Adrenal gland (tissue), 12 donors: ENCODE data around the gene EXOC6B. TPM values are rescaled to one million over a fixed set of nuclear protein-coding genes. Genes with fewer than 3 reads are reported as not detected.

Experiments used
- DNase-seq, 7 donors: peaks; one replicate each; pipeline ENCODE4 v3.0.0-alpha.2; 2019 to 2020
- H3K27ac ChIP-seq, 5 donors: fragments of 200-600 bp; sonication (generic) in 4 of 5; 1 replicate in 3 of 5; 2 replicates in 2 of 5; pipeline versions ENCODE4 v1.5.1 to v1.8.0; 2016 to 2020; ENCODE audit warnings: mild to moderate bottlenecking in 1 of 5
- H3K27me3 ChIP-seq: fragments of 200-600 bp; 2 replicates; pipeline ENCODE4 v1.8.0; 2021
- H3K36me3 ChIP-seq, 2 donors: fragments of 200-600 bp; replicated peaks in 1 of 2; 1 replicate in 1 of 2; 2 replicates in 1 of 2; pipeline versions ENCODE4 v1.5.1 to v1.8.0; 2018 to 2022
- H3K4me1 ChIP-seq, 2 donors: fragments of 200-600 bp; replicated peaks in 1 of 2; 1 replicate in 1 of 2; 2 replicates in 1 of 2; pipeline versions ENCODE4 v1.5.1 to v1.8.0; 2018 to 2021
- H3K4me3 ChIP-seq, 4 donors: fragments of 200-600 bp; sonication (generic) in 3 of 4; one replicate each; pipeline ENCODE4 v1.5.1; 2016 to 2018
- H3K9me3 ChIP-seq, 3 donors: fragments of 200-600 bp; sonication (generic) in 1 of 3; replicated peaks in 1 of 3; 1 replicate in 2 of 3; 2 replicates in 1 of 3; pipeline versions ENCODE4 v1.5.1 to v1.8.0; 2016 to 2021
- CTCF ChIP-seq, 6 experiments: fragments of 450-650 bp in 4 of 6; fragments of 200-600 bp in 2 of 6; sonication (generic) in 1 of 6; IDR thresholded peaks; 1 replicate in 5 of 6; 2 replicates in 1 of 6; pipeline versions ENCODE4 v1.5.1 to v1.8.0; 2016 to 2021; ENCODE audit warnings: antibody characterized with exemption in 6 of 6, mild to moderate bottlenecking in 2 of 6, moderate library complexity in 1 of 6
- POLR2A ChIP-seq, 2 donors: fragments of 450-650 bp; IDR thresholded peaks; one replicate each; pipeline ENCODE4 v1.6.1; 2017; ENCODE audit warnings: antibody characterized with exemption in 2 of 2, mild to moderate bottlenecking in 2 of 2, moderate library complexity in 1 of 2
- WGBS, 4 donors: extraction: QIAGEN DNeasy Blood & Tissue Kit in 2 of 4; methylation state at CpG; one replicate each; pipeline versions ENCODE4 v1.1.5 to v1.1.7; 2013 to 2017; 5-methylcytosine and 5-hydroxymethylcytosine counted together
- intact Hi-C, 2 donors: fragments of 100-400 bp; cut with DNase I; formaldehyde crosslinking; loops; one replicate each; pipeline versions ENCODE4 v1.14.1 to v1.15.0; 2022 to 2023
- polyA plus RNA-seq, 3 donors: library from polyadenylated mRNA; stranded (reverse); fragments of 200-250 nt in 2 of 3; fragments of 350-450 nt in 1 of 3; fragmentation: Illumina TruSeq in 1 of 3; extraction: RNeasy Lipid Tissue Mini Kit (QIAGEN cat#74804) in 1 of 3; gene quantifications; one replicate each; pipeline ENCODE4 v1.2.3, GENCODE V29; 2013 to 2014
- total RNA-seq, 9 donors: library from RNA; depleted of rRNA in 4 of 9; stranded (reverse); fragments of >200 nt in 4 of 9; fragments of 120-200 nt in 1 of 9; fragmentation: NEBNext Ultra II Directional in 1 of 9; extraction: Animal tissue kit (Norgen Biotek cat#: 25700) in 1 of 9; gene quantifications; one replicate each; pipeline versions ENCODE4 v1.1.0 to v1.2.4, GENCODE V29; 2013 to 2023
- donor health status: healthy with polysubstance abuse.
- donor health status: Bipolar disorder and iron deficiency.
- donor health status: DM: yes; HTN: yes; CAD: no.
- donor health status: DM: no; HTN: no; CAD: no.
- donor health status: DM: no; HTN: no; CAD: no.
- donor health status: DM: yes; HTN: yes; CAD: no.

Gene EXOC6B
- total and polyA plus RNA-seq, 12 donors: 6.0 to 92.6 (median 50.6) TPM

- WGBS, 4 donors: 76 to 93% (median 80%) methylated on average over 1 of the region's 1 CpG
Observed at GRCh38 chr2:72270556-72271275, 555.1 kb downstream of the EXOC6B start.

DNA sequence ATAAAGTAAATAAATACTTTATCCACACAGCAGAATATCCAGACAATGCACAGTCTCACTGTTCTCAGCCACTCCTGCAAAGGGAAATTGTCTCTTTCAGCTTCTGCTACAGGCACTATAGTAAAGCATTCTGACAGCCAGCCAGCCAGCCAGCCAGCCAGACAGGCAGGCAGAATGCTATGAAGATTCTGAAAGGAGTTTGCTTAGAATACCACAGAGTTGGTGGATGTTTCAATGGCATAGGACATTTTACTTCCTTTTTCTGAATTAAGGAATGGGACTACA is 562.1 kb downstream of the EXOC6B start:
- peaks cover 0 to 13% of the 10 kb centered on the region in 2 donors for H3K4me1 ChIP-seq
- no peaks in the 10 kb centered on the region for H3K9me3 ChIP-seq
- no peaks in the 10 kb centered on the region for H3K36me3 ChIP-seq
- H3K4me3 ChIP-seq: no peak overlapping the region
- no peaks in the 10 kb centered on the region for H3K27me3 ChIP-seq
- TF ChIP-seq CTCF (IDR thresholded peaks at IDR 0.05) (no peak), POLR2A (IDR thresholded peaks at IDR 0.05) (no peak)
- H3K27ac ChIP-seq: no peak overlapping the region
- DNase-seq: peak in 2 of 7 donors; percentile 14 to 25
- intact Hi-C loops: no loop called here

More at GRCh38 chr2:72270556-72271275, 555.1 kb downstream of the EXOC6B start:
- intact Hi-C loops: no loop called here
- Histone ChIP-seq H3K4me1 (peaks cover 19 to 23% of the 10 kb centered on the region in 2 donors), H3K4me3 (no peak overlapping the region), H3K27ac (no peak overlapping the region), H3K27me3 (no peaks in the 10 kb centered on the region), H3K9me3 (no peaks in the 10 kb centered on the region), H3K36me3 (no peaks in the 10 kb centered on the region)
- no peak for DNase-seq
- TF ChIP-seq POLR2A (IDR thresholded peaks at IDR 0.05) (no peak), CTCF (IDR thresholded peaks at IDR 0.05) (no peak)

- TF ChIP-seq CTCF (IDR thresholded peaks at IDR 0.05) (no peak), POLR2A (IDR thresholded peaks at IDR 0.05) (no peak)
- WGBS, 4 donors: 79 to 85% (median 83%) methylated on average over 4 of the region's 4 CpGs
- Histone ChIP-seq H3K9me3 (no peaks in the 10 kb centered on the region), H3K27ac (no peak overlapping the region), H3K4me3 (no peak overlapping the region), H3K36me3 (no peaks in the 10 kb centered on the region), H3K27me3 (no peaks in the 10 kb centered on the region), H3K4me1 (peaks cover 0 to 13% of the 10 kb centered on the region in 2 donors)
- intact Hi-C loops: no loop called here
- DNase-seq: no peak
Observed at GRCh38 chr2:72263043-72263775, 562.6 kb downstream of the EXOC6B start.

DNA sequence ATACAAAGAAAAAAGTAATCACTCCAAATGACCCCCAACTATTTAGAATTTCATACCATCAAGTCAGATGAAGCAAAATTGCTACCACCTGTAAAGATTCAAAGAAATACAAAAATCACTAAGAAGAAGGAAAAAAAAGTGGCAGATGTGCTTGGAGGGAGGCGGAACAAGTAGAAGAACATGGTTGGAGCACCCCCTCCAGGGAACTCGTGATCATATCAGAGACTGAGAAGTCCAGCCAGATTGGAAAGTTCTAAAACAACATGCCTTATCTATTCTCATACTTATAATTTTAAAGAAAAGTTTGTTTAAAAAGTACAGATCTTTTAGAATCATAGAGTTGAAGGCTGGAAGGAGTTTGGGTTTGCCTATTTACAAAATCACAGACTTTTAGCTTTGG is 564.8 kb downstream of the EXOC6B start:
- Histone ChIP-seq H3K27ac (no peak overlapping the region), H3K4me1 (peaks cover 0 to 13% of the 10 kb centered on the region in 2 donors), H3K9me3 (no peaks in the 10 kb centered on the region), H3K36me3 (no peaks in the 10 kb centered on the region), H3K4me3 (no peak overlapping the region), H3K27me3 (no peaks in the 10 kb centered on the region)
- intact Hi-C loops: no loop called here
- TF ChIP-seq CTCF (IDR thresholded peaks at IDR 0.05) (no peak), POLR2A (IDR thresholded peaks at IDR 0.05) (no peak)
- 74 to 86% (median 83%) methylated on average over 2 of the region's 2 CpGs for WGBS, 4 donors
- no peak for DNase-seq
